LNCaP clone FGC (cell line): Measurements from ENCODE around the gene OPA3.

Experiments used
- DNase-seq: peaks from one replicate; pipeline ENCODE4 v3.0.0-alpha.2; 2011; ENCODE audit warnings: low read depth
- H3K4me3 ChIP-seq: 2 replicates; pipeline ENCODE4 v1.5.1; 2011; ENCODE audit warnings: mild to moderate bottlenecking, low read depth, low read length, control low read depth
- CTCF ChIP-seq: IDR thresholded peaks from 2 replicates; pipeline ENCODE4 v1.5.1; 2012; ENCODE audit warnings: mild to moderate bottlenecking; ENCODE audit not compliant: control insufficient read depth, insufficient read depth; ENCODE audit errors: extremely low read depth

OPA3 gene

GRCh38 chr19:45564131-45564780 lies 20.3 kb downstream of the OPA3 start:
- TF ChIP-seq CTCF, result no peak
- no peak for DNase-seq
- no peak overlapping the region for H3K4me3 ChIP-seq

GRCh38 chr19:45560686-45561085 lies 23.9 kb downstream of the OPA3 start:
- H3K4me3 ChIP-seq, result no peak overlapping the region
- TF ChIP-seq CTCF, result no peak
- no peak for DNase-seq

GRCh38 chr19:45560038-45560437 lies 24.6 kb downstream of the OPA3 start:
- no peak for TF ChIP-seq CTCF
- DNase-seq, result no peak
- no peak overlapping the region for H3K4me3 ChIP-seq

GRCh38 chr19:45558399-45558878 lies 26.2 kb downstream of the OPA3 start:
- DNase-seq, result no peak
- H3K4me3 ChIP-seq, result no peak overlapping the region
- TF ChIP-seq CTCF, result peak; percentile 34

- H3K4me3 ChIP-seq, result no peak overlapping the region
- no peak for TF ChIP-seq CTCF
- no peak for DNase-seq
Measured at GRCh38 chr19:45556835-45557234, 27.8 kb downstream of the OPA3 start.

- DNase-seq, result no peak
- TF ChIP-seq CTCF, result no peak
Measured at GRCh38 chr19:45554481-45554880, 30.1 kb downstream of the OPA3 start.

GRCh38 chr19:45553464-45553863 lies 31.1 kb downstream of the OPA3 start:
- TF ChIP-seq CTCF, result no peak
- no peak overlapping the region for H3K4me3 ChIP-seq
- DNase-seq, result no peak

More at GRCh38 chr19:45554481-45554880, 30.1 kb downstream of the OPA3 start:
- H3K4me3 ChIP-seq, result no peak overlapping the region
